LNCaP clone FGC (cell line): Measurements from ENCODE around the gene RRBP1.

Source experiments
- DNase-seq: peaks from one replicate; pipeline ENCODE4 v3.0.0-alpha.2; 2011; ENCODE audit warnings: low read depth
- H3K4me3 ChIP-seq: 2 replicates; pipeline ENCODE4 v1.5.1; 2011; ENCODE audit warnings: mild to moderate bottlenecking, low read depth, low read length, control low read depth
- CTCF ChIP-seq: IDR thresholded peaks from 2 replicates; pipeline ENCODE4 v1.5.1; 2012; ENCODE audit warnings: mild to moderate bottlenecking; ENCODE audit not compliant: control insufficient read depth, insufficient read depth; ENCODE audit errors: extremely low read depth

RRBP1 gene

GRCh38 chr20:17678295-17678694 lies 3.7 kb downstream of the RRBP1 start:
- no peak overlapping the region for H3K4me3 ChIP-seq
- no peak for DNase-seq
- no peak for TF ChIP-seq CTCF

GRCh38 chr20:17676942-17677341 lies 5.1 kb downstream of the RRBP1 start:
- H3K4me3 ChIP-seq, result no peak overlapping the region
- TF ChIP-seq CTCF, result no peak
- no peak for DNase-seq

- H3K4me3 ChIP-seq, result no peak overlapping the region
- no peak for TF ChIP-seq CTCF
- no peak for DNase-seq
Observed at GRCh38 chr20:17676378-17676759, 5.7 kb downstream of the RRBP1 start.

DNA sequence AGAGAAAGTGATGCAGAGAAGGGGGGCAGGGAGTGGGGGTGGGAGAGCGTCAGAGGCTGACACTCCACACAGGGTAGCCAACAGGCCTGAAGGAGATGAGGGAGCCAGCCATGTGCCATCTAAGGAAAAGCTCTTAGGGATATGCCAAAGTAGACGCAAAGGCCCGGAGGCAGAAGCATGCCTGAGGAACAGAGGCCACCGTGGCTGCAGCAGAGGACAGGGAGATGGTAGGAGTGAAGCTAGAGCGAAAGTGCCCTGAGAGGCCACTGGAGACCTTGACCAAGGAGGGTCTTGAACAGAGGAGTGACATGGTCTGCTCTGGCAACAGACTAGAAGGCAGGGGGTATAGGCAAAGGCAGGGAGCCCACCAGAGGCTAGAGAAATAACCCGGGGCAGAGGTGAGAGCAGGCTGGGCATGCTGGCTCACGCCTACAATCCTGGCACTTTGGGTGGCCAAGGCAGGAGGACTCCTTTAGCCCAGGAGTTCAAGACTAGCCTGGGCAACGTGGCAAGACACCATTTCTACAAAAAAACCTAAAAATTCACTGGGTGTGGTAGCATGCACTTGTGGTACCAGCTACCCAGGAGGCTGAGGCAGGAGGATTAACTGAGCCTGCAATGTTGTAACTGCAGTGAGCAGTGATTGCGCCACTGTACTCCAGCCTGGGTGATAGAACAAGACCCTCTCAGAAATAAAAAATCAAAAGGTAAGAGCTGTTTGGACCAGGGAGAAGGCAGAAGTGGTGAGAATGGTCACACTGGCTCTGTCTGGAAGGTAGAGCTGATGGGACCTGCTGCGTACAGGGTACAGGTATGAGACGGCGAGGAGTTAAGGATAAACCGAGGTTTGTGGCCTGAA lies 6.3 kb downstream of the RRBP1 start:
- no peak overlapping the region for H3K4me3 ChIP-seq
- DNase-seq, result no peak
- no peak for TF ChIP-seq CTCF

- no peak for DNase-seq
- no peak overlapping the region for H3K4me3 ChIP-seq
- TF ChIP-seq CTCF, result no peak
Observed at GRCh38 chr20:17674722-17675518, 7.1 kb downstream of the RRBP1 start.

DNA sequence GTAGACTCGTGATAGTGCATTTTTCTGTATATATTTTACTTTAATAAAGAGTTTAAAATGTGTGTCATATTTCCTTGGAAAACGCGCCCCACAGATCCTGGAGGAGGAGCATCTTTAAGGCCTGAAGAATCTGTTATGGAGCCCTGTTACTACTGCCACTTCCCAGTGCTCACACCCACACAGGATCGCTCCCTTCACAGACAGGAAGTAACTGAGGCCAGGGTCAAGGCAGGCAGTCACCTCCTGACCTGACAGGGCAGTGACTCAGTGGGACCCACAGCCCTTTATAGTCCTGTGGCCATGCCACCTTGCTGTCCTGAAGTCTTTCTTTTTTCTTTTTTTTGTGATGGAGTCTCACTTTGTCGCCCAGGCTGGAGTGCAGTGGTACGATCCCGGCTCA lies 9.0 kb downstream of the RRBP1 start:
- DNase-seq, result no peak
- H3K4me3 ChIP-seq, result no peak overlapping the region
- no peak for TF ChIP-seq CTCF
